ENCODE data around the gene GPC1.

GRCh38 chr2:240472078-240472790 lies 36.8 kb downstream of the GPC1 start:
- TF ChIP-seq CTCF (conservative IDR thresholded peaks at IDR 0.05) (no peak), ZFX (IDR thresholded peaks at IDR 0.05) (no peak)

Measured in C4-2B (cell line).